CD14-positive monocyte (primary cell): ENCODE results near the gene LRRIQ1. TPM values are rescaled to one million over a fixed set of nuclear protein-coding genes. Genes with fewer than 3 reads are reported as not detected.

Source experiments
- DNase-seq, 3 donors: peaks; one replicate each; pipeline ENCODE4 v3.0.0-alpha.2; 2011 to 2022
- H2AFZ ChIP-seq: 2 replicates; pipeline ENCODE4 v1.6.0; 2012; ENCODE audit warnings: mild to moderate bottlenecking, low read depth, low read length, inconsistent platforms; ENCODE audit not compliant: insufficient read depth, poor library complexity, severe bottlenecking
- H3K27ac ChIP-seq, 2 donors: 1 replicate in 1 of 2; 2 replicates in 1 of 2; pipeline ENCODE4 v1.5.1; 2012 to 2013; ENCODE audit warnings: low read length in 2 of 2, control low read depth in 1 of 2, inconsistent platforms in 1 of 2, low read depth in 1 of 2, mild to moderate bottlenecking in 1 of 2
- H3K27me3 ChIP-seq, 2 donors: one replicate each; pipeline versions ENCODE4 v1.6.0 to v1.6.1; 2011 to 2013; ENCODE audit warnings: low read length in 2 of 2; ENCODE audit not compliant: control insufficient read depth in 2 of 2, insufficient read depth in 2 of 2
- H3K36me3 ChIP-seq, 2 donors: replicated peaks in 1 of 2; 1 replicate in 1 of 2; 2 replicates in 1 of 2; pipeline versions ENCODE4 v1.5.1 to v1.6.1; 2012 to 2013; ENCODE audit warnings: low read length in 2 of 2, control low read depth in 1 of 2, inconsistent platforms in 1 of 2, mild to moderate bottlenecking in 1 of 2; ENCODE audit not compliant: insufficient read depth in 2 of 2, control insufficient read depth in 1 of 2
- H3K4me1 ChIP-seq, 2 donors: 1 replicate in 1 of 2; 2 replicates in 1 of 2; pipeline versions ENCODE4 v1.5.1 to v1.6.1; 2012 to 2013; ENCODE audit warnings: low read length in 2 of 2, control low read depth in 1 of 2, inconsistent platforms in 1 of 2, mild to moderate bottlenecking in 1 of 2, moderate library complexity in 1 of 2; ENCODE audit not compliant: insufficient read depth in 2 of 2, control insufficient read depth in 1 of 2
- H3K4me2 ChIP-seq: replicated peaks from 2 replicates; pipeline ENCODE3; 2012; ENCODE audit warnings: low read length, moderate library complexity, mild to moderate bottlenecking; ENCODE audit not compliant: poor library complexity, severe bottlenecking; ENCODE audit errors: extremely low read depth
- H3K4me3 ChIP-seq, 3 experiments: fragments of 200-600 bp in 1 of 3; sonication (generic) in 1 of 3; replicated peaks in 1 of 3; 1 replicate in 2 of 3; 2 replicates in 1 of 3; pipeline ENCODE4 v1.5.1; 2011 to 2013; ENCODE audit warnings: low read length in 3 of 3, mild to moderate bottlenecking in 3 of 3, control low read depth in 2 of 3, low read depth in 2 of 3, inconsistent platforms in 1 of 3, moderate library complexity in 1 of 3
- H3K79me2 ChIP-seq: 2 replicates; pipeline ENCODE4 v1.6.0; 2012; ENCODE audit warnings: mild to moderate bottlenecking, control low read depth, inconsistent platforms, low read length, moderate library complexity; ENCODE audit not compliant: insufficient read depth
- H3K9ac ChIP-seq: 2 replicates; pipeline ENCODE4 v1.6.0; 2017; ENCODE audit warnings: low read length, mild to moderate bottlenecking; ENCODE audit not compliant: insufficient read depth, poor library complexity, severe bottlenecking
- H3K9me3 ChIP-seq, 2 donors: replicated peaks in 1 of 2; 1 replicate in 1 of 2; 2 replicates in 1 of 2; pipeline versions ENCODE4 v1.5.1 to v1.6.1; 2012 to 2013; ENCODE audit warnings: low read length in 2 of 2, control low read depth in 1 of 2; ENCODE audit not compliant: control insufficient read depth in 1 of 2, insufficient read depth in 1 of 2
- H4K20me1 ChIP-seq: 2 replicates; pipeline ENCODE4 v1.6.0; 2012; ENCODE audit warnings: mild to moderate bottlenecking, low read length, control low read depth, moderate library complexity; ENCODE audit not compliant: insufficient read depth
- H3K27ac Mint-ChIP-seq, 7 donors: one replicate each; pipeline ENCODE4 v1.8.0; 2020; ENCODE audit warnings: mild to moderate bottlenecking in 7 of 7, mixed read lengths in 7 of 7, moderate library complexity in 6 of 7, inconsistent platforms in 2 of 7
- H3K27me3 Mint-ChIP-seq, 3 donors: one replicate each; pipeline ENCODE4 v1.8.0; 2021 to 2022; ENCODE audit warnings: low read depth in 3 of 3, mild to moderate bottlenecking in 3 of 3, mixed read lengths in 3 of 3, moderate library complexity in 3 of 3, inconsistent platforms in 1 of 3
- H3K36me3 Mint-ChIP-seq, 2 donors: one replicate each; pipeline ENCODE4 v1.8.0; 2020; ENCODE audit warnings: mixed read lengths in 2 of 2, inconsistent platforms in 1 of 2, mild to moderate bottlenecking in 1 of 2
- H3K4me1 Mint-ChIP-seq: one replicate; pipeline ENCODE4 v1.8.0; 2020; ENCODE audit warnings: mild to moderate bottlenecking, mixed read lengths
- H3K4me3 Mint-ChIP-seq, 2 donors: one replicate each; pipeline ENCODE4 v1.8.0; 2020; ENCODE audit warnings: mild to moderate bottlenecking in 2 of 2, mixed read lengths in 2 of 2, moderate library complexity in 1 of 2
- H3K9me3 Mint-ChIP-seq, 7 donors: one replicate each; pipeline ENCODE4 v1.8.0; 2020 to 2022; ENCODE audit warnings: mixed read lengths in 7 of 7, mild to moderate bottlenecking in 6 of 7, moderate library complexity in 6 of 7, inconsistent platforms in 2 of 7
- CTCF ChIP-seq: fragments of 200-600 bp; IDR thresholded peaks from one replicate; pipeline ENCODE4 v1.8.0; 2022; ENCODE audit warnings: antibody characterized with exemption, mild to moderate bottlenecking
- WGBS: methylation state at CpG from one replicate; pipeline ENCODE4 v1.1.5; 2013; ENCODE audit warnings: missing lambda C conversion rate; ENCODE audit not compliant: insufficient coverage; 5-methylcytosine and 5-hydroxymethylcytosine counted together
- intact Hi-C, 2 donors: fragments of 100-400 bp; cut with micrococcal nuclease; formaldehyde crosslinking; loops; one replicate each; pipeline versions ENCODE4 v1.15.0 to v1.15.1; 2023
- polyA plus RNA-seq, 3 donors: library from polyadenylated mRNA; depleted of rRNA in 1 of 3; unstranded in 2 of 3; stranded (reverse) in 1 of 3; fragments of 300-500 nt in 2 of 3; fragments of >200 nt in 1 of 3; fragmentation: Illumina TruSeq in 2 of 3; gene quantifications; 1 replicate in 2 of 3; 2 replicates in 1 of 3; pipeline ENCODE4 v1.2.3, GENCODE V29; 2012 to 2021

The LRRIQ1 gene
- polyA plus RNA-seq, 3 donors = not detected

- intact Hi-C loops = no loop called here
Observed at GRCh38 chr12:85130646-85131045, 94.5 kb downstream of the LRRIQ1 start.

GRCh38 chr12:85138833-85139232 lies 102.7 kb downstream of the LRRIQ1 start:
- Mint-ChIP-seq H3K9me3 (no peaks in the 10 kb centered on the region), H3K27me3 (peaks cover 0 to 1% (median 0%) of the 10 kb centered on the region in 3 donors), H3K4me1 (no peaks in the 10 kb centered on the region), H3K4me3 (no peak overlapping the region), H3K27ac (no peak overlapping the region), H3K36me3 (no peaks in the 10 kb centered on the region)
- TF ChIP-seq CTCF = no peak
- Histone ChIP-seq H3K9ac (no peak overlapping the region), H3K4me2 (no peak overlapping the region), H3K4me3 (no peak overlapping the region), H3K27ac (no peak overlapping the region), H4K20me1 (no peaks in the 10 kb centered on the region), H3K27me3 (no peaks in the 10 kb centered on the region), H3K79me2 (no peaks in the 10 kb centered on the region), H2AFZ (no peak overlapping the region), H3K4me1 (no peaks in the 10 kb centered on the region), H3K36me3 (no peaks in the 10 kb centered on the region), H3K9me3 (no peaks in the 10 kb centered on the region)
- intact Hi-C loops = no loop called here
- WGBS = 83% methylated on average over 1 of the region's 1 CpG
- DNase-seq = no peak

More at GRCh38 chr12:85130646-85131045, 94.5 kb downstream of the LRRIQ1 start:
- H3K79me2 ChIP-seq = no peaks in the 10 kb centered on the region
- no peaks in the 10 kb centered on the region for H3K9me3 ChIP-seq
- H3K4me3 Mint-ChIP-seq = no peak overlapping the region
- no peaks in the 10 kb centered on the region for H3K36me3 Mint-ChIP-seq
- H3K27me3 Mint-ChIP-seq = no peaks in the 10 kb centered on the region
- no peaks in the 10 kb centered on the region for H4K20me1 ChIP-seq
- 77% methylated on average over 3 of the region's 6 CpGs for WGBS
- no peak for TF ChIP-seq CTCF
- peaks cover 0 to 3% (median 0%) of the 10 kb centered on the region in 7 donors for H3K9me3 Mint-ChIP-seq
- no peak for DNase-seq
- no peak overlapping the region for H3K4me3 ChIP-seq
- no peaks in the 10 kb centered on the region for H3K4me1 ChIP-seq
- no peak overlapping the region for H3K4me2 ChIP-seq
- no peaks in the 10 kb centered on the region for H3K36me3 ChIP-seq
- no peak overlapping the region for H3K9ac ChIP-seq
- no peak overlapping the region for H2AFZ ChIP-seq
- no peak overlapping the region for H3K27ac Mint-ChIP-seq
- H3K27ac ChIP-seq = no peak overlapping the region
- H3K4me1 Mint-ChIP-seq = no peaks in the 10 kb centered on the region
- H3K27me3 ChIP-seq = no peaks in the 10 kb centered on the region
